Dendritic cell treated with granulocyte-macrophage colony-stimulating factor and Interleukin-4, amounts not matched to agents 40 ng/mL and 50 ng/mL, for 4 days (primary cell): ENCODE data around the gene FAM78A.

Source experiments
- H3K27ac Mint-ChIP-seq: one replicate; pipeline ENCODE4 v1.8.0; 2022; ENCODE audit warnings: mild to moderate bottlenecking, mixed read lengths
- H3K27me3 Mint-ChIP-seq: one replicate; pipeline ENCODE4 v1.8.0; 2022; ENCODE audit warnings: mild to moderate bottlenecking, mixed read lengths
- H3K36me3 Mint-ChIP-seq: one replicate; pipeline ENCODE4 v1.8.0; 2022; ENCODE audit warnings: low read depth, mixed read lengths
- H3K4me1 Mint-ChIP-seq: one replicate; pipeline ENCODE4 v1.8.0; 2022; ENCODE audit warnings: low read depth, mixed read lengths
- H3K4me3 Mint-ChIP-seq: one replicate; pipeline ENCODE4 v1.8.0; 2022; ENCODE audit warnings: mild to moderate bottlenecking, moderate library complexity, mixed read lengths
- H3K9me3 Mint-ChIP-seq: one replicate; pipeline ENCODE4 v1.8.0; 2022; ENCODE audit warnings: mixed read lengths
- intact Hi-C: fragments of 100-400 bp; cut with micrococcal nuclease; formaldehyde crosslinking; loops from one replicate; pipeline ENCODE4 v1.15.0; 2022

FAM78A gene

GRCh38 chr9:131279863-131280570 is 3.7 kb upstream of the FAM78A start:
- Mint-ChIP-seq H3K4me1 (peaks cover 37% of the 10 kb centered on the region), H3K9me3 (no peaks in the 10 kb centered on the region), H3K4me3 (no peak overlapping the region), H3K27ac (peak overlapping the region; percentile 75), H3K27me3 (peaks cover 41% of the 10 kb centered on the region), H3K36me3 (peaks cover 17% of the 10 kb centered on the region)
- intact Hi-C loops: loop anchor here (5.0 to 10.0 kb wide), 2 partner anchors 43 to 95 kb away; no protein-coding TSS in a partner anchor

- H3K27ac Mint-ChIP-seq: peak overlapping the region; percentile 92
- H3K36me3 Mint-ChIP-seq: peaks cover 24% of the 10 kb centered on the region
- intact Hi-C loops: loop anchor here (5.0 to 10.0 kb wide), 2 partner anchors 42 to 95 kb away; no protein-coding TSS in a partner anchor
- peaks cover 37% of the 10 kb centered on the region for H3K4me1 Mint-ChIP-seq
- H3K4me3 Mint-ChIP-seq: peak overlapping the region; percentile 77
- peaks cover 37% of the 10 kb centered on the region for H3K27me3 Mint-ChIP-seq
- H3K9me3 Mint-ChIP-seq: no peaks in the 10 kb centered on the region
These were observed 3.0 kb upstream of the FAM78A start for GRCh38 chr9:131279196-131279862.

GRCh38 chr9:131278702-131279111 is 2.4 kb upstream of the FAM78A start:
- intact Hi-C loops: loop anchor here (5.0 to 10.0 kb wide), 2 partner anchors 41 to 94 kb away; no protein-coding TSS in a partner anchor
- Mint-ChIP-seq H3K9me3 (no peaks in the 10 kb centered on the region), H3K27ac (peak overlapping the region; percentile 92), H3K36me3 (peaks cover 30% of the 10 kb centered on the region), H3K4me3 (peak overlapping the region; percentile 77), H3K27me3 (peaks cover 32% of the 10 kb centered on the region), H3K4me1 (peaks cover 41% of the 10 kb centered on the region)

GRCh38 chr9:131277910-131278701 is 1.8 kb upstream of the FAM78A start:
- H3K4me3 Mint-ChIP-seq: peak overlapping the region; percentile 77
- peaks cover 26% of the 10 kb centered on the region for H3K27me3 Mint-ChIP-seq
- peak overlapping the region; percentile 92 for H3K27ac Mint-ChIP-seq
- intact Hi-C loops: loop anchor here (2.0 to 10.0 kb wide), 3 partner anchors 21 to 93 kb away; no protein-coding TSS in a partner anchor
- peaks cover 36% of the 10 kb centered on the region for H3K36me3 Mint-ChIP-seq
- peaks cover 47% of the 10 kb centered on the region for H3K4me1 Mint-ChIP-seq
- no peaks in the 10 kb centered on the region for H3K9me3 Mint-ChIP-seq

- Mint-ChIP-seq H3K4me1 (peaks cover 52% of the 10 kb centered on the region), H3K27me3 (peaks cover 22% of the 10 kb centered on the region), H3K9me3 (no peaks in the 10 kb centered on the region), H3K36me3 (peaks cover 43% of the 10 kb centered on the region), H3K27ac (peak overlapping the region; percentile 93), H3K4me3 (peak overlapping the region; percentile 77)
- intact Hi-C loops: loop anchor here (2.0 to 10.0 kb wide), 3 partner anchors 21 to 93 kb away; no protein-coding TSS in a partner anchor
These were observed 1.1 kb upstream of the FAM78A start for GRCh38 chr9:131277287-131277909.

- peaks cover 52% of the 10 kb centered on the region for H3K4me1 Mint-ChIP-seq
- intact Hi-C loops: loop anchor here (2.0 to 10.0 kb wide), 3 partner anchors 20 to 92 kb away; no protein-coding TSS in a partner anchor
- peak overlapping the region; percentile 93 for H3K27ac Mint-ChIP-seq
- peaks cover 17% of the 10 kb centered on the region for H3K27me3 Mint-ChIP-seq
- H3K4me3 Mint-ChIP-seq: peak overlapping the region; percentile 77
- H3K36me3 Mint-ChIP-seq: peaks cover 48% of the 10 kb centered on the region
- no peaks in the 10 kb centered on the region for H3K9me3 Mint-ChIP-seq
These were observed 579 bp upstream of the FAM78A start for GRCh38 chr9:131276891-131277286.

- H3K27me3 Mint-ChIP-seq: peaks cover 3% of the 10 kb centered on the region
- intact Hi-C loops: loop anchor here (2.0 to 10.0 kb wide), 3 partner anchors 19 to 91 kb away; no protein-coding TSS in a partner anchor
- no peaks in the 10 kb centered on the region for H3K9me3 Mint-ChIP-seq
- peaks cover 59% of the 10 kb centered on the region for H3K36me3 Mint-ChIP-seq
- H3K4me1 Mint-ChIP-seq: peaks cover 62% of the 10 kb centered on the region
- peak overlapping the region; percentile 99 for H3K4me3 Mint-ChIP-seq
- peak overlapping the region; percentile 93 for H3K27ac Mint-ChIP-seq
These were observed 797 bp downstream of the FAM78A start for GRCh38 chr9:131275332-131276093.

GRCh38 chr9:131274674-131275331 is 1.5 kb downstream of the FAM78A start:
- Mint-ChIP-seq H3K9me3 (no peaks in the 10 kb centered on the region), H3K27me3 (no peaks in the 10 kb centered on the region), H3K27ac (peak overlapping the region; percentile 93), H3K36me3 (peaks cover 66% of the 10 kb centered on the region), H3K4me3 (peak overlapping the region; percentile 99), H3K4me1 (peaks cover 61% of the 10 kb centered on the region)
- intact Hi-C loops: loop anchor here (5.0 to 10.0 kb wide), 2 partner anchors 38 to 90 kb away; no protein-coding TSS in a partner anchor

- Mint-ChIP-seq H3K4me1 (peaks cover 60% of the 10 kb centered on the region), H3K36me3 (peaks cover 66% of the 10 kb centered on the region)
These were observed 2.2 kb downstream of the FAM78A start for GRCh38 chr9:131273856-131274673.

GRCh38 chr9:131273146-131273855 is 3.0 kb downstream of the FAM78A start:
- intact Hi-C loops: loop anchor here (10.0 kb wide), 1 partner anchor 88 kb away; no protein-coding TSS in a partner anchor
- no peaks in the 10 kb centered on the region for H3K9me3 Mint-ChIP-seq
- H3K27ac Mint-ChIP-seq: peak overlapping the region; percentile 93
- H3K36me3 Mint-ChIP-seq: peaks cover 66% of the 10 kb centered on the region
- H3K4me1 Mint-ChIP-seq: peaks cover 59% of the 10 kb centered on the region
- peak overlapping the region; percentile 99 for H3K4me3 Mint-ChIP-seq
- H3K27me3 Mint-ChIP-seq: no peaks in the 10 kb centered on the region

More at GRCh38 chr9:131273856-131274673, 2.2 kb downstream of the FAM78A start:
- no peaks in the 10 kb centered on the region for H3K27me3 Mint-ChIP-seq
- intact Hi-C loops: loop anchor here (10.0 kb wide), 1 partner anchor 89 kb away; no protein-coding TSS in a partner anchor
- H3K27ac Mint-ChIP-seq: peak overlapping the region; percentile 93
- peak overlapping the region; percentile 99 for H3K4me3 Mint-ChIP-seq
- no peaks in the 10 kb centered on the region for H3K9me3 Mint-ChIP-seq

GRCh38 chr9:131272212-131272611 is 4.1 kb downstream of the FAM78A start:
- peak overlapping the region; percentile 64 for H3K4me3 Mint-ChIP-seq
- H3K36me3 Mint-ChIP-seq: peaks cover 66% of the 10 kb centered on the region
- peaks cover 61% of the 10 kb centered on the region for H3K4me1 Mint-ChIP-seq
- H3K9me3 Mint-ChIP-seq: no peaks in the 10 kb centered on the region
- intact Hi-C loops: loop anchor here (10.0 kb wide), 1 partner anchor 87 kb away; no protein-coding TSS in a partner anchor
- peak overlapping the region; percentile 93 for H3K27ac Mint-ChIP-seq
- no peaks in the 10 kb centered on the region for H3K27me3 Mint-ChIP-seq
